T-helper 17 cell (primary cell): ENCODE measurements around the gene RAPH1. TPM values are rescaled to one million over a fixed set of nuclear protein-coding genes. Genes with fewer than 3 reads are reported as not detected.
A peak's percentile ranks its signal among the peaks of the same experiment; 100 is the strongest.
"Not testable (repeated sequence)": the region's sequence is repeated elsewhere in the genome, so short reads cannot be mapped to it uniquely, and the experiment has no call there.

Experiments
- ATAC-seq: fragments of 150-1000 bp; cut with Tn5 transposase; 2 replicates; pipeline ENCODE4 v1.10.0; 2021; ENCODE audit warnings: mild to moderate bottlenecking, moderate library complexity
- DNase-seq, 3 donors: peaks; one replicate each; pipeline versions ENCODE4 v3.0.0 to v3.0.0-alpha.2; 2020 to 2021
- H3K9me3 ChIP-seq: one replicate; pipeline ENCODE4 v1.7.0; 2013; ENCODE audit warnings: low read length, mild to moderate bottlenecking; ENCODE audit not compliant: control insufficient read depth, poor library complexity, severe bottlenecking
- H3K27ac Mint-ChIP-seq: one replicate; pipeline ENCODE4 v1.8.0; 2022; ENCODE audit warnings: mild to moderate bottlenecking, moderate library complexity, mixed read lengths
- H3K27me3 Mint-ChIP-seq: one replicate; pipeline ENCODE4 v1.8.0; 2022; ENCODE audit warnings: mixed read lengths
- H3K36me3 Mint-ChIP-seq: one replicate; pipeline ENCODE4 v1.8.0; 2022; ENCODE audit warnings: low read depth, mixed read lengths
- H3K4me1 Mint-ChIP-seq: one replicate; pipeline ENCODE4 v1.8.0; 2022; ENCODE audit warnings: mild to moderate bottlenecking, mixed read lengths
- H3K4me3 Mint-ChIP-seq: one replicate; pipeline ENCODE4 v1.8.0; 2022; ENCODE audit warnings: mild to moderate bottlenecking, moderate library complexity, mixed read lengths
- total RNA-seq, 4 donors: library from RNA in 2 of 4; stranded (reverse) in 2 of 4; gene quantifications; one replicate each; pipeline ENCODE4 v1.2.3 and lab custom pipeline; 2022 to 2026

RAPH1 gene
- total RNA-seq, 2 donors from 2014 or later, result 3.6 to 6.1 TPM

- Mint-ChIP-seq H3K4me3 (no peak overlapping the region), H3K27me3 (no peaks in the 10 kb centered on the region), H3K4me1 (peaks cover 2% of the 10 kb centered on the region), H3K36me3 (no peaks in the 10 kb centered on the region), H3K27ac (no peak overlapping the region)
- ATAC-seq (no peak), DNase-seq (no peak)
- no peaks in the 10 kb centered on the region for H3K9me3 ChIP-seq
Measured at GRCh38 chr2:203565076-203565475, 30.0 kb upstream of the RAPH1 start.

- no peaks in the 10 kb centered on the region for H3K27me3 Mint-ChIP-seq
- H3K27ac Mint-ChIP-seq, result no peak overlapping the region
- H3K36me3 Mint-ChIP-seq, result no peaks in the 10 kb centered on the region
- no peak overlapping the region for H3K4me3 Mint-ChIP-seq
- H3K4me1 Mint-ChIP-seq, result no peaks in the 10 kb centered on the region
- H3K9me3 ChIP-seq, result no peaks in the 10 kb centered on the region
- ATAC-seq (no peak), DNase-seq (no peak)
Measured at GRCh38 chr2:203562268-203562667, 27.2 kb upstream of the RAPH1 start.

GRCh38 chr2:203559641-203560040 is 24.5 kb upstream of the RAPH1 start:
- H3K4me3 Mint-ChIP-seq, result no peak overlapping the region
- H3K27me3 Mint-ChIP-seq, result peaks cover under 1% of the 10 kb centered on the region
- no peaks in the 10 kb centered on the region for H3K9me3 ChIP-seq
- no peaks in the 10 kb centered on the region for H3K36me3 Mint-ChIP-seq
- ATAC-seq (no peak), DNase-seq (no peak)
- no peak overlapping the region for H3K27ac Mint-ChIP-seq
- no peaks in the 10 kb centered on the region for H3K4me1 Mint-ChIP-seq

GRCh38 chr2:203553784-203554183 is 18.7 kb upstream of the RAPH1 start:
- Mint-ChIP-seq H3K36me3 (peaks cover 2% of the 10 kb centered on the region), H3K27me3 (peaks cover 6% of the 10 kb centered on the region), H3K27ac (no peak overlapping the region), H3K4me3 (no peak overlapping the region), H3K4me1 (peaks cover 3% of the 10 kb centered on the region)
- DNase-seq, result no peak
- H3K9me3 ChIP-seq, result no peaks in the 10 kb centered on the region
- ATAC-seq, result no peak

- Mint-ChIP-seq H3K36me3 (peaks cover 2% of the 10 kb centered on the region), H3K27me3 (peaks cover 6% of the 10 kb centered on the region), H3K4me3 (no peak overlapping the region), H3K4me1 (peaks cover 7% of the 10 kb centered on the region), H3K27ac (no peak overlapping the region)
- H3K9me3 ChIP-seq, result no peaks in the 10 kb centered on the region
- DNase-seq (no peak), ATAC-seq (no peak)
Measured at GRCh38 chr2:203551778-203552177, 16.7 kb upstream of the RAPH1 start.

- Mint-ChIP-seq H3K4me3 (no peak overlapping the region), H3K27me3 (peaks cover 6% of the 10 kb centered on the region), H3K36me3 (peaks cover 2% of the 10 kb centered on the region), H3K4me1 (peaks cover 7% of the 10 kb centered on the region), H3K27ac (no peak overlapping the region)
- ATAC-seq (no peak), DNase-seq (no peak)
- H3K9me3 ChIP-seq, result no peaks in the 10 kb centered on the region
Measured at GRCh38 chr2:203550266-203550665, 15.2 kb upstream of the RAPH1 start.

- ATAC-seq, result no peak
- Mint-ChIP-seq H3K36me3 (peaks cover 3% of the 10 kb centered on the region), H3K27ac (no peak overlapping the region), H3K4me1 (peaks cover 8% of the 10 kb centered on the region), H3K4me3 (no peak overlapping the region), H3K27me3 (peaks cover 3% of the 10 kb centered on the region)
- no peaks in the 10 kb centered on the region for H3K9me3 ChIP-seq
- no peak for DNase-seq
Measured at GRCh38 chr2:203549406-203549805, 14.3 kb upstream of the RAPH1 start.

GRCh38 chr2:203548887-203549286 is 13.8 kb upstream of the RAPH1 start:
- peaks cover 8% of the 10 kb centered on the region for H3K4me1 Mint-ChIP-seq
- H3K27me3 Mint-ChIP-seq, result no peaks in the 10 kb centered on the region
- DNase-seq (no peak), ATAC-seq (no peak)
- no peaks in the 10 kb centered on the region for H3K9me3 ChIP-seq
- H3K36me3 Mint-ChIP-seq, result peaks cover 3% of the 10 kb centered on the region
- no peak overlapping the region for H3K27ac Mint-ChIP-seq
- H3K4me3 Mint-ChIP-seq, result no peak overlapping the region

GRCh38 chr2:203547356-203547755 is 12.3 kb upstream of the RAPH1 start:
- no peak overlapping the region for H3K4me3 Mint-ChIP-seq
- no peaks in the 10 kb centered on the region for H3K27me3 Mint-ChIP-seq
- H3K27ac Mint-ChIP-seq, result no peak overlapping the region
- no peaks in the 10 kb centered on the region for H3K9me3 ChIP-seq
- peaks cover 8% of the 10 kb centered on the region for H3K4me1 Mint-ChIP-seq
- no peak for ATAC-seq
- no peak for DNase-seq
- H3K36me3 Mint-ChIP-seq, result peaks cover 3% of the 10 kb centered on the region

- H3K9me3 ChIP-seq, result no peaks in the 10 kb centered on the region
- H3K4me3 Mint-ChIP-seq, result no peak overlapping the region
- no peak for DNase-seq
- no peak overlapping the region for H3K27ac Mint-ChIP-seq
- no peak for ATAC-seq
- H3K27me3 Mint-ChIP-seq, result no peaks in the 10 kb centered on the region
- peaks cover 8% of the 10 kb centered on the region for H3K4me1 Mint-ChIP-seq
- peaks cover 3% of the 10 kb centered on the region for H3K36me3 Mint-ChIP-seq
Measured at GRCh38 chr2:203544402-203544801, 9.3 kb upstream of the RAPH1 start.

- no peak overlapping the region for H3K4me3 Mint-ChIP-seq
- peaks cover 3% of the 10 kb centered on the region for H3K36me3 Mint-ChIP-seq
Measured at GRCh38 chr2:203543898-203544328, 8.8 kb upstream of the RAPH1 start.

GRCh38 chr2:203540598-203540997 is 5.5 kb upstream of the RAPH1 start:
- not testable (repeated sequence) for H3K27me3 Mint-ChIP-seq, H3K27ac Mint-ChIP-seq, H3K4me3 Mint-ChIP-seq, ATAC-seq, H3K4me1 Mint-ChIP-seq, DNase-seq, H3K36me3 Mint-ChIP-seq, H3K9me3 ChIP-seq

More at GRCh38 chr2:203543898-203544328, 8.8 kb upstream of the RAPH1 start:
- Mint-ChIP-seq H3K27me3 (no peaks in the 10 kb centered on the region), H3K4me1 (peaks cover 8% of the 10 kb centered on the region), H3K27ac (no peak overlapping the region)
- DNase-seq, result no peak
- ATAC-seq, result no peak
- no peaks in the 10 kb centered on the region for H3K9me3 ChIP-seq

- not testable (repeated sequence) for DNase-seq, H3K27ac Mint-ChIP-seq, H3K27me3 Mint-ChIP-seq, H3K36me3 Mint-ChIP-seq, H3K9me3 ChIP-seq, ATAC-seq, H3K4me3 Mint-ChIP-seq
- H3K4me1 Mint-ChIP-seq, result peaks cover 15% of the 10 kb centered on the region
Measured at GRCh38 chr2:203538237-203538636, 3.1 kb upstream of the RAPH1 start.

GRCh38 chr2:203536586-203536951 is 1.5 kb upstream of the RAPH1 start:
- Mint-ChIP-seq H3K4me3 (peak overlapping the region; percentile 93), H3K27ac (peak overlapping the region; percentile 54), H3K4me1 (peaks cover 17% of the 10 kb centered on the region), H3K27me3 (peaks cover 14% of the 10 kb centered on the region)
- DNase-seq, ATAC-seq, H3K9me3 ChIP-seq, H3K36me3 Mint-ChIP-seq: not testable (repeated sequence)
